ENCODE data around the gene LRRC14B. TPM values are rescaled to one million over a fixed set of nuclear protein-coding genes. Genes with fewer than 3 reads are reported as not detected.
"Not testable (repeated sequence)": the region's sequence is repeated elsewhere in the genome, so short reads cannot be mapped to it uniquely, and the experiment has no call there.

LRRC14B gene
- total RNA-seq, 1 experiment from 2014 or later, result not detected

DNA sequence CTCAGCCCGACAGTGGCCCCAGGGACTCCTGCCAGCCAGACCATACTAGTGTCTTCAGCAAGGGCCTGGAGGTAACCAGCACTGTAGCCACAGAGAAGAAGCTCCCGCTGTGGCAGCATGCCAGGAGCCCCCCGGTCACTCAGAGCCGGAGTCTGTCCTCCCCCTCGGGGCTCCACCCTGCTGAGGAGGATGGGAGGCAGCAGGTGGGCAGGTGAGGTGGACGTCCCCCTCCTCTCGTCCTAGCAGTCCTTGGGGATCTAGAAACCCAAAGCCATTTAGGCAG lies 28.0 kb upstream of the LRRC14B start:
- POLR2A ChIA-PET (ENCODE audit: low non-redundant PET), result no interaction called here
- H3K4me3 ChIP-seq (ENCODE audit: low read depth, low read length, poor library complexity, severe bottlenecking), result no peak overlapping the region
- DNase-seq (ENCODE audit: low spot score), result no peak
- no peaks in the 10 kb centered on the region for H3K9me3 ChIP-seq (ENCODE audit: low read depth, low read length, poor library complexity, severe bottlenecking)
- no peaks in the 10 kb centered on the region for H3K4me1 ChIP-seq (ENCODE audit: insufficient read depth, low read length, poor library complexity, severe bottlenecking)
- no TSS peak for BruUV-seq (replicated peaks)
- no peaks in the 10 kb centered on the region for H3K36me3 ChIP-seq (ENCODE audit: insufficient read depth, low read length, poor library complexity, severe bottlenecking)
- no peak overlapping the region for H3K27ac ChIP-seq (ENCODE audit: low read depth, low read length, poor library complexity, severe bottlenecking)
- TF ChIP-seq, protein P1, sequence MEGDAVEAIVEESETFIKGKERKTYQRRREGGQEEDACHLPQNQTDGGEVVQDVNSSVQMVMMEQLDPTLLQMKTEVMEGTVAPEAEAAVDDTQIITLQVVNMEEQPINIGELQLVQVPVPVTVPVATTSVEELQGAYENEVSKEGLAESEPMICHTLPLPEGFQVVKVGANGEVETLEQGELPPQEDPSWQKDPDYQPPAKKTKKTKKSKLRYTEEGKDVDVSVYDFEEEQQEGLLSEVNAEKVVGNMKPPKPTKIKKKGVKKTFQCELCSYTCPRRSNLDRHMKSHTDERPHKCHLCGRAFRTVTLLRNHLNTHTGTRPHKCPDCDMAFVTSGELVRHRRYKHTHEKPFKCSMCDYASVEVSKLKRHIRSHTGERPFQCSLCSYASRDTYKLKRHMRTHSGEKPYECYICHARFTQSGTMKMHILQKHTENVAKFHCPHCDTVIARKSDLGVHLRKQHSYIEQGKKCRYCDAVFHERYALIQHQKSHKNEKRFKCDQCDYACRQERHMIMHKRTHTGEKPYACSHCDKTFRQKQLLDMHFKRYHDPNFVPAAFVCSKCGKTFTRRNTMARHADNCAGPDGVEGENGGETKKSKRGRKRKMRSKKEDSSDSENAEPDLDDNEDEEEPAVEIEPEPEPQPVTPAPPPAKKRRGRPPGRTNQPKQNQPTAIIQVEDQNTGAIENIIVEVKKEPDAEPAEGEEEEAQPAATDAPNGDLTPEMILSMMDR (conservative IDR thresholded peaks at IDR 0.05; ENCODE audit: low read depth, low read length), result no peak
- no peak for TF ChIP-seq EZH2 (IDR thresholded peaks at IDR 0.05; ENCODE audit: borderline replicate concordance, low read depth, low read length, poor library complexity, severe bottlenecking)
- intact Hi-C loops (cut with micrococcal nuclease; ENCODE audit: unreplicated experiment), result no loop called here
- CTCF ChIA-PET, result no interaction called here
- no peaks in the 10 kb centered on the region for H3K27me3 ChIP-seq (replicated peaks; ENCODE audit: insufficient read depth, low read depth, low read length, poor library complexity)

DNA sequence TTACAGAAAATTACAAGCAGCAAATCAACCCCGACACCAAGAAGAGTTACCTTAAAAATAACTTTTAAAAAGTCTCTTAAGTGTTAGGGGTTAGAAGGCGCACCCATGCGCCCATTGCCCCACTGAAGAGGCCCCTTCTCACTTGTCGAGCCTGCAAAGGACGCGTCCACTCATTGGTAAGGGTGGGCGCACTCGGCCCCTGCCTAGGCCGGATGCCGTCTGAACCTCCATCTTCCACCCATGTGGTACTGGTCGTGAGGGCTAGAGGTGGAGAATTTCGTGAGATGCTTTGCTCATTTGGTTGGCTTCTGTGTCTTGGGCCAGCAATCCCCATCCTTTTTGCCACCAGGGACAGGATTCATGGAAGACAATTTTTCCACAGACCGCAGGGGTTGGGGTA lies 27.5 kb upstream of the LRRC14B start:
- Histone ChIP-seq H3K4me3 (ENCODE audit: low read depth, low read length, poor library complexity, severe bottlenecking) (no peak overlapping the region), H3K9me3 (ENCODE audit: low read depth, low read length, poor library complexity, severe bottlenecking) (no peaks in the 10 kb centered on the region), H3K4me1 (ENCODE audit: insufficient read depth, low read length, poor library complexity, severe bottlenecking) (no peaks in the 10 kb centered on the region), H3K27ac (ENCODE audit: low read depth, low read length, poor library complexity, severe bottlenecking) (no peak overlapping the region), H3K27me3 (replicated peaks; ENCODE audit: insufficient read depth, low read depth, low read length, poor library complexity) (no peaks in the 10 kb centered on the region), H3K36me3 (ENCODE audit: insufficient read depth, low read length, poor library complexity, severe bottlenecking) (no peaks in the 10 kb centered on the region)
- intact Hi-C loops (cut with micrococcal nuclease; ENCODE audit: unreplicated experiment), result no loop called here
- no TSS peak for BruUV-seq (replicated peaks)
- no peak for DNase-seq (ENCODE audit: low spot score)
- ChIA-PET POLR2A (ENCODE audit: low non-redundant PET) (no interaction called here), CTCF (no interaction called here)
- TF ChIP-seq, protein P1 (conservative IDR thresholded peaks at IDR 0.05; ENCODE audit: low read depth, low read length), result no peak
- TF ChIP-seq EZH2 (IDR thresholded peaks at IDR 0.05; ENCODE audit: borderline replicate concordance, low read depth, low read length, poor library complexity, severe bottlenecking), result no peak

DNA sequence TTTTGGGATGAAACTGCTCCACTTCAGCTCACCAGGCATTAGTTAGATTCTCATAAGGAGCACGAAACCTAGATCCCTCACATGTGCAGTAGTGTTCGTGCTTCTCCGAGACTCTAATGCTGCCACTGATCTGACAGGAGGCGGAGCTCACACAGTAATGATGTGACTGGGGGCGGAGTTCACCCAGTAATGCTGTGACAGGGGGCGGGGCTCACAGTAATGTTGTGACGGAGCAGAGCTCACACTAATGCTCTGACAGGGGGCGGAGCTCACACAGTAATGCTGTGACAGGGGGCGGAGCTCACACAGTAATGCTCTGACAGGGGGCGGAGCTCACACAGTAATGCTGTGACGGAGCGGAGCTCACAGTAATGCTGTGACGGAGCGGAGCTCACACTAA lies 27.1 kb upstream of the LRRC14B start:
- H3K27ac ChIP-seq (ENCODE audit: low read depth, low read length, poor library complexity, severe bottlenecking), result no peak overlapping the region
- H3K4me1 ChIP-seq (ENCODE audit: insufficient read depth, low read length, poor library complexity, severe bottlenecking), result no peaks in the 10 kb centered on the region
- ChIA-PET CTCF (no interaction called here), POLR2A (ENCODE audit: low non-redundant PET) (no interaction called here)
- no peaks in the 10 kb centered on the region for H3K9me3 ChIP-seq (ENCODE audit: low read depth, low read length, poor library complexity, severe bottlenecking)
- no peaks in the 10 kb centered on the region for H3K27me3 ChIP-seq (replicated peaks; ENCODE audit: insufficient read depth, low read depth, low read length, poor library complexity)
- BruUV-seq (replicated peaks), result no TSS peak
- no peak for TF ChIP-seq EZH2 (IDR thresholded peaks at IDR 0.05; ENCODE audit: borderline replicate concordance, low read depth, low read length, poor library complexity, severe bottlenecking)
- TF ChIP-seq, protein P1 (conservative IDR thresholded peaks at IDR 0.05; ENCODE audit: low read depth, low read length), result no peak
- H3K36me3 ChIP-seq (ENCODE audit: insufficient read depth, low read length, poor library complexity, severe bottlenecking), result no peaks in the 10 kb centered on the region
- no peak overlapping the region for H3K4me3 ChIP-seq (ENCODE audit: low read depth, low read length, poor library complexity, severe bottlenecking)
- intact Hi-C loops (cut with micrococcal nuclease; ENCODE audit: unreplicated experiment), result no loop called here
- DNase-seq (ENCODE audit: low spot score), result no peak

DNA sequence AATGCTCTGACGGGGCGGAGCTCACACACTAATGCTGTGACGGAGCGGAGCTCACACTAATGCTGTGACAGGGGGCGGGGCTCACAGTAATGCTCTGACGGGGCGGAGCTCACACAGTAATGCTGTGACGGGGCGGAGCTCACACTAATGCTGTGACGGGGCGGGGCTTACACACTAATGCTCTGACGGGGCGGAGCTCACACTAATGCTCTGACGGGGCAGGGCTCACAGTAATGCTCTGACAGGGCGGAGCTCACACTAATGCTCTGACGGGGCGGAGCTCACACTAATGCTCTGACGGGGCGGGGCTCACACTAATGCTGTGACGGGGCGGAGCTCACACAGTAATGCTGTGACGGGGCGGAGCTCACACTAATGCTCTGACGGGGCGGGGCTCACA lies 26.5 kb upstream of the LRRC14B start:
- DNase-seq (ENCODE audit: low spot score); POLR2A ChIA-PET (ENCODE audit: low non-redundant PET); intact Hi-C loops (cut with micrococcal nuclease; ENCODE audit: unreplicated experiment); H3K4me3 ChIP-seq (ENCODE audit: low read depth, low read length, poor library complexity, severe bottlenecking); H3K9me3 ChIP-seq (ENCODE audit: low read depth, low read length, poor library complexity, severe bottlenecking); BruUV-seq (replicated peaks); H3K4me1 ChIP-seq (ENCODE audit: insufficient read depth, low read length, poor library complexity, severe bottlenecking); CTCF ChIA-PET; H3K36me3 ChIP-seq (ENCODE audit: insufficient read depth, low read length, poor library complexity, severe bottlenecking); H3K27me3 ChIP-seq (replicated peaks; ENCODE audit: insufficient read depth, low read depth, low read length, poor library complexity); H3K27ac ChIP-seq (ENCODE audit: low read depth, low read length, poor library complexity, severe bottlenecking): not testable (repeated sequence)

All from A673 (cell line).